ENCODE data around the gene BUD13. TPM values are rescaled to one million over a fixed set of nuclear protein-coding genes. Genes with fewer than 3 reads are reported as not detected.

The BUD13 gene
- total and polyA plus RNA-seq, 2 of the 4 experiments (the other 2 are of a cell fraction): 11.2 to 14.0 TPM

DNA sequence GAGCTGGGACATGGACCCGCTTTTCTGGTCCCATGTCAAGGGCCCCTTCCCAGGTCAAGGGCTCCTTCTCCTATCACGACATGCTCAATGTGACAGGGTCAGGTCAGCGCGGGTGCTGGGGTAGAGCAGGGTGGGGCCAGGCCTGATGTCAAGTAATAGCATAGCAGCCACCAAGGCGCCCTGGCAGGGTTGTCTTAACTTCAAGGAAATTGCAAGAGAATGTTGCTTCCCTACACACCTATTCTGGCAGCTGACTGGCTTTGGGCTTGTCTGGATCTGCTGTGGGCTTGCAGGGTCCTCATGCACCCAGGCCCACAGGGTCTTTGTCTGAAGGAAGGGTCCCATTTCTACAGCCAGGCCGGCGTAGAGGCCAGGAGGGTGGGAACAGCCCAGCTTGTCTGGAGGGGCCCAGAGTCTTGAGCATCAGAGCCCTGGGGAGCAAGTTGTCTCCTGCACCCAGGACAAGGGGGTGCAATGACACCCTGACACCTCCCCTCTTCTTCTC is 71.4 kb downstream of the BUD13 start:
- H4K20me1 ChIP-seq (ENCODE audit: insufficient read depth, low read length): no peaks in the 10 kb centered on the region; the same call in 1 of the 2 replicates
- no peaks in the 10 kb centered on the region for H3K36me3 ChIP-seq (ENCODE audit: control insufficient read depth, insufficient read depth, low read length)
- no peak overlapping the region for H2BK20ac ChIP-seq (ENCODE audit: low read depth, low read length)
- no peak overlapping the region for H4K8ac ChIP-seq (ENCODE audit: low read depth in 2 of 2, low read length in 2 of 2)
- peaks cover 14% of the 10 kb centered on the region for H3K27me3 ChIP-seq (ENCODE audit: control insufficient read depth, insufficient read depth, low read length)
- H3K4me2 ChIP-seq (ENCODE audit: low read depth, low read length): no peak overlapping the region
- no peaks in the 10 kb centered on the region for H3K9me3 ChIP-seq (ENCODE audit: control insufficient read depth, insufficient read depth, low read length)
- H3K18ac ChIP-seq (ENCODE audit: low read depth, low read length): no peak overlapping the region
- no peak overlapping the region for H3K4ac ChIP-seq (ENCODE audit: low read depth, low read length)
- BruUV-seq (replicated peaks): no TSS peak
- H3K4me1 ChIP-seq (ENCODE audit: control insufficient read depth, insufficient read depth, low read length): no peaks in the 10 kb centered on the region
- ChIA-PET CTCF (no interaction called here), POLR2A (ENCODE audit: unreplicated experiment) (no interaction called here)
- H2AK5ac ChIP-seq (ENCODE audit: low read depth, low read length): no peak overlapping the region
- H3K56ac ChIP-seq (ENCODE audit: extremely low read depth, insufficient read depth, low read length): no peak overlapping the region
- H2BK120ac ChIP-seq (ENCODE audit: low read depth, low read length): no peak overlapping the region
- no peak for ATAC-seq (ENCODE audit: low read depth)
- in situ Hi-C loops (cut with MboI; ENCODE audit: low sequenced_read_pairs): no loop called here
- H4K91ac ChIP-seq (ENCODE audit: insufficient read depth, low read depth, low read length): no peak overlapping the region
- dilution Hi-C loops (cut with HindIII; ENCODE audit: low sequenced_read_pairs, unreplicated experiment): no loop called here
- intact Hi-C loops (cut with micrococcal nuclease): no loop called here
- H3K23ac ChIP-seq (ENCODE audit: low read depth, low read length): no peak overlapping the region
- H3K9me1 ChIP-seq (ENCODE audit: insufficient read depth, low read length): no peaks in the 10 kb centered on the region
- no peak overlapping the region for H3K9ac ChIP-seq (ENCODE audit: low read depth, low read length)
- H3K79me1 ChIP-seq (ENCODE audit: low read depth in 1 of 2, low read length in 2 of 2): no peaks in the 10 kb centered on the region
- H3K4me3 ChIP-seq (ENCODE audit: insufficient read depth, low read depth, low read length): no peak overlapping the region
- H2AK9ac ChIP-seq (replicated peaks; ENCODE audit: low read depth, low read length, poor library complexity): no peak overlapping the region
- no peak overlapping the region for H2BK5ac ChIP-seq (ENCODE audit: low read depth, low read length, poor library complexity, severe bottlenecking)
- no peak overlapping the region for H4K5ac ChIP-seq (ENCODE audit: low read depth, low read length)
- WGBS, 2 experiments (ENCODE audit: extremely low coverage in 2 of 2, insufficient read length in 1 of 2): no CpG with 5 or more reads among the region's 7 CpGs
- H2AFZ ChIP-seq (replicated peaks; ENCODE audit: low read length, poor library complexity): no peak overlapping the region
- no peak for TF ChIP-seq FOS (IDR thresholded peaks at IDR 0.05; ENCODE audit: low read depth, low read length)
- no peak for TF ChIP-seq CHD1 (IDR thresholded peaks at IDR 0.05; ENCODE audit: low read depth, low read length)
- TF ChIP-seq, protein P1, sequence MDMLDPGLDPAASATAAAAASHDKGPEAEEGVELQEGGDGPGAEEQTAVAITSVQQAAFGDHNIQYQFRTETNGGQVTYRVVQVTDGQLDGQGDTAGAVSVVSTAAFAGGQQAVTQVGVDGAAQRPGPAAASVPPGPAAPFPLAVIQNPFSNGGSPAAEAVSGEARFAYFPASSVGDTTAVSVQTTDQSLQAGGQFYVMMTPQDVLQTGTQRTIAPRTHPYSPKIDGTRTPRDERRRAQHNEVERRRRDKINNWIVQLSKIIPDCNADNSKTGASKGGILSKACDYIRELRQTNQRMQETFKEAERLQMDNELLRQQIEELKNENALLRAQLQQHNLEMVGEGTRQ (IDR thresholded peaks at IDR 0.05; ENCODE audit: low read depth, low read length): no peak
- no peak for TF ChIP-seq MXI1 (IDR thresholded peaks at IDR 0.05; ENCODE audit: borderline replicate concordance, low read depth, low read length)
- TF ChIP-seq RFX5 (IDR thresholded peaks at IDR 0.05; ENCODE audit: low read depth, low read length): no peak
- no peak for TF ChIP-seq MAZ (IDR thresholded peaks at IDR 0.05; ENCODE audit: borderline replicate concordance, low read depth, low read length)
- TF ChIP-seq NFE2L2 (IDR thresholded peaks at IDR 0.05; ENCODE audit: low read depth, low read length): no peak
- TF ChIP-seq, protein P2, sequence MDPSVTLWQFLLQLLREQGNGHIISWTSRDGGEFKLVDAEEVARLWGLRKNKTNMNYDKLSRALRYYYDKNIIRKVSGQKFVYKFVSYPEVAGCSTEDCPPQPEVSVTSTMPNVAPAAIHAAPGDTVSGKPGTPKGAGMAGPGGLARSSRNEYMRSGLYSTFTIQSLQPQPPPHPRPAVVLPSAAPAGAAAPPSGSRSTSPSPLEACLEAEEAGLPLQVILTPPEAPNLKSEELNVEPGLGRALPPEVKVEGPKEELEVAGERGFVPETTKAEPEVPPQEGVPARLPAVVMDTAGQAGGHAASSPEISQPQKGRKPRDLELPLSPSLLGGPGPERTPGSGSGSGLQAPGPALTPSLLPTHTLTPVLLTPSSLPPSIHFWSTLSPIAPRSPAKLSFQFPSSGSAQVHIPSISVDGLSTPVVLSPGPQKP (IDR thresholded peaks at IDR 0.05; ENCODE audit: borderline replicate concordance, low read depth, low read length): no peak
- TF ChIP-seq POLR2A (IDR thresholded peaks at IDR 0.05; ENCODE audit: low read depth, low read length): no peak
- H3K27ac ChIP-seq (ENCODE audit: insufficient read depth, low read length): no peak overlapping the region
- no peak for DNase-seq
- H2BK15ac ChIP-seq (ENCODE audit: low read depth, low read length): no peak overlapping the region
- no peak overlapping the region for H3K14ac ChIP-seq (replicated peaks; ENCODE audit: low read depth, low read length)

Data from IMR-90 (cell line).